GM12865 (cell line): ENCODE results near the gene PHF21A.

Source experiments
- DNase-seq: peaks from one replicate; pipeline ENCODE4 v3.0.0; 2010; ENCODE audit warnings: low read depth
- H3K4me3 ChIP-seq: 2 replicates; pipeline ENCODE4 v1.5.1; 2011; ENCODE audit warnings: mild to moderate bottlenecking, low read depth, low read length, control low read depth
- TF ChIP-seq, protein P1 (sequence below): IDR thresholded peaks from 2 replicates; pipeline ENCODE4 v1.5.1; 2011; ENCODE audit warnings: low read length, control low read depth, low read depth, inconsistent platforms; ENCODE audit not compliant: insufficient read depth; ENCODE audit errors: missing control alignments

The PHF21A gene

GRCh38 chr11:45896422-45896984 is 224.8 kb downstream of the PHF21A start:
- TF ChIP-seq, protein P1, sequence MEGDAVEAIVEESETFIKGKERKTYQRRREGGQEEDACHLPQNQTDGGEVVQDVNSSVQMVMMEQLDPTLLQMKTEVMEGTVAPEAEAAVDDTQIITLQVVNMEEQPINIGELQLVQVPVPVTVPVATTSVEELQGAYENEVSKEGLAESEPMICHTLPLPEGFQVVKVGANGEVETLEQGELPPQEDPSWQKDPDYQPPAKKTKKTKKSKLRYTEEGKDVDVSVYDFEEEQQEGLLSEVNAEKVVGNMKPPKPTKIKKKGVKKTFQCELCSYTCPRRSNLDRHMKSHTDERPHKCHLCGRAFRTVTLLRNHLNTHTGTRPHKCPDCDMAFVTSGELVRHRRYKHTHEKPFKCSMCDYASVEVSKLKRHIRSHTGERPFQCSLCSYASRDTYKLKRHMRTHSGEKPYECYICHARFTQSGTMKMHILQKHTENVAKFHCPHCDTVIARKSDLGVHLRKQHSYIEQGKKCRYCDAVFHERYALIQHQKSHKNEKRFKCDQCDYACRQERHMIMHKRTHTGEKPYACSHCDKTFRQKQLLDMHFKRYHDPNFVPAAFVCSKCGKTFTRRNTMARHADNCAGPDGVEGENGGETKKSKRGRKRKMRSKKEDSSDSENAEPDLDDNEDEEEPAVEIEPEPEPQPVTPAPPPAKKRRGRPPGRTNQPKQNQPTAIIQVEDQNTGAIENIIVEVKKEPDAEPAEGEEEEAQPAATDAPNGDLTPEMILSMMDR, result no peak
- H3K4me3 ChIP-seq, result no peak overlapping the region
- no peak for DNase-seq

- no peak for DNase-seq
- TF ChIP-seq, protein P1, result no peak
- H3K4me3 ChIP-seq, result no peak overlapping the region
Observed at GRCh38 chr11:45895553-45896259, 225.5 kb downstream of the PHF21A start.

DNA sequence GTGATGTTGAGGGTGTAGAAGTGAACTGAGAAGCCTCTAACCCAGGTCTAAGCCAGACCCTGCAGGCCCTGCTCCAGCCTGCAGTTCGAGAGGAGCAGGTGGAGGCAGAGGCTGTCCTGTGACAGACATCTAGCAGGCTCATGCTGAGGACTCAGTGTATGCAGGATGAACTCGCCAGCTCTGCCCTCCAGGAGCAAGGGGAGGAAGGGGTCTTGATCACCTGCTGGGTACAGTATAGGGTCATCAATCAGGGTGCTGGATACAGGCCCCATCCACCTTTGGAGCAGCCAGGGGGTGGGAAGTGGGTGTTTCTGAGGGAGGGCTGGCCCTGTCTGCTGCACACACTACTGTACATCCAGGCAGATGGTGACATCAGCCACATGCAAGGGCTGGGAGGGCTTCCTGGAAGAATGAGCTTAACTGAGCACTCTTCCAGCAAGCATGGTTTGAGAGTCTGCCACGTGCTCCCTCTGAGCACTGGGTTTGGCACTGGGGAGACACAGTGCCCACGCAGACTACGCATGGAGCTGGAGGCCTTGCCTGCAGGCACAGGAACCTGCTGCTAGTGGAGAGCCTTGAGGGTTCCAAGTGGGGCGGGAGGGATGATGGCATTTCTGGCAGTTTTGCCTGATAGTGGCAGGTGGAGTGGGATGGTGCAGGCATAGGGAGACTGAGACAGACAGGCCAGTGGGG is 226.6 kb downstream of the PHF21A start:
- TF ChIP-seq, protein P1, result no peak

GRCh38 chr11:45892856-45893255 is 228.4 kb downstream of the PHF21A start:
- TF ChIP-seq, protein P1, result no peak
- H3K4me3 ChIP-seq, result no peak overlapping the region
- no peak for DNase-seq

More for the DNA sequence above, 226.6 kb downstream of the PHF21A start:
- no peak for DNase-seq
- H3K4me3 ChIP-seq, result no peak overlapping the region

DNA sequence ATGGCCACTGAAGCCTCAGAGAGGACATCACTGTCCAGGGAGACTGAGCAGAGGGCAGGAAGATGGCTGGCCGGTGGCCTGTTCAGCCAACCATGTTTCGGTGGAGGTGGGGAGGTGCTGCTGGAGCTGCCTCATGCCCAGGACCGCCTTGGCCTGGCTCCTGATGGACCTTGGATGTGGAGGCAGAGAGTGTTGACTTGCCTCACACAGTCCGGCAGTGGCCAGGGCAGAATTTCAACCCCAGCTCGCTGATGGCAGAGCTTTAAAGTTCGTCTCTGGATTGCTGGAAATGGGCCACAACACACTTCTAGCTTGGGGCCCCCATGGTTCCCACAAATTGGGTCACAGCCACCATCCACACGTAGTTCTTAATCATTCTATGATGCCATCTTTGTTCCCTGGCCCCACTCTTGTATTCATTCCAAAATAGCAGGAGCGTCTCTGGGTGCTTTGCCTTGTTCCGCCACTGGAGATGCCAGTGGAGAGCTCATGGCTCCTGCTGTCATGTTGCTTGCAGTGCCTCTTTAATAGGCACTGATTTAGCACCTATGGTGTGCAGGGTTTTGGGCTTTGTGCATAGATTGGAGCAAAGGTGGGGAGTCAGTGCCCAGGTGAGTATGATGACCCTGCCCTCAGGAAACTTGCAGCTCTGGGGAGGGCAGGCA is 230.2 kb downstream of the PHF21A start:
- DNase-seq, result no peak
- no peak overlapping the region for H3K4me3 ChIP-seq
- TF ChIP-seq, protein P1, result no peak

DNA sequence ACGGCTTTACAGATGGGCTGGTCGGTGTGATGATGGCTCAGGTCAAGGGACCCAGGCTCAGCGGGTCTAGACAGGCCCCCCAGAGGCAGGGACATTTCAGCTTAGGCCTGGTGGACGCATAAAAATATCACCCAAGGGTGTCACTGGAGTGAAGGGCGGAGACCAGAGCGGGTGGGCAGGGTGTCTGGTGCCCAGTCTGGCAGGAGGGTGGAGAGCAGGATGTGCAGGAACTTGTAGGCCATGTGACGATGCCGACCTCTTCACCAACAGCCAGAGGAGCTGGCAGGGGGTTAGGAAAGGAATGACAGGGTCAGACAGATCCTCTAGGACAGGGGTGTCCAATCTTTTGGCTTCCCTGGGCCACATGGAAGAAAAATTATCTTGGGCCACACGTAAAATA is 231.3 kb downstream of the PHF21A start:
- TF ChIP-seq, protein P1, result no peak
- H3K4me3 ChIP-seq, result no peak overlapping the region
- DNase-seq, result no peak
